D341Med (cell line): ENCODE data around the gene LDLRAD3.

Experiments used
- DNase-seq: peaks from one replicate; pipeline ENCODE4 v3.0.0; 2012; ENCODE audit warnings: low spot score

The LDLRAD3 gene

DNA sequence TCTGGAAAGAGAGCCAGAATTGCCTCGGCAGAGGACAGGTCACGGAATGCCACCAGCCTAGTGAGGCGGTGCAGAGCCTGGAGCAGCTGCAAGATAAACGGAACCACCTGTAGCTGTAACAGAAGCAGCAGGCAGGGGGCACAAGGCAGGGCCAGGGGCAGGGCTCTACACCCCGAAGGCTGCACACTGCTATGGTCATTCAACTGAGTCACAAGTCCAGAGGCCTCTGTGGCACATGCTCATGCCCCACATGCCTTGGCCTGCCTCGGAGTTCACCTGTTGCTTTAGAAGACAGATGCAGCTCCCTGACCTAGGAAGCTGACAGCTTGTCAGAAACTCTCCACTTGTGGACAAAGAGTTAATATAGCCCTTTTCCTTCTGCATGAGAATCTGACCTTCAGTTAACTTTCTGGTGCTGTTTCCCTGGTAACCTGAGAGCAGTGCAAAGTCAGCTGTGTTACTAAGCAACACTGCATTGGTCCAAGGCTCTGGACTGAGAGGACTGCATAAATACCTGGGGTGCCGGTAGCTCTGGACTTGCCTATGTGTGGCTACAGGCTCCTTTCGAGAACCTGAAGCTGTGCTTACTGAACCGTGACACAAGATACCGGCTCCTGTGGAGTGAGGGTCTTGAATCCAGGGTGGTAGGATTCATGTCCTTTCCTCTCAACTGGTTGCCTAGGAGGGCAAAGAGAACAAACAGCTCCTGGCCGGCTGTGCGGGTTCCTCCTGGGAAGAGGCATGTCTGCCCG, 334.8 kb downstream of the LDLRAD3 start:
- DNase-seq = no peak

DNA sequence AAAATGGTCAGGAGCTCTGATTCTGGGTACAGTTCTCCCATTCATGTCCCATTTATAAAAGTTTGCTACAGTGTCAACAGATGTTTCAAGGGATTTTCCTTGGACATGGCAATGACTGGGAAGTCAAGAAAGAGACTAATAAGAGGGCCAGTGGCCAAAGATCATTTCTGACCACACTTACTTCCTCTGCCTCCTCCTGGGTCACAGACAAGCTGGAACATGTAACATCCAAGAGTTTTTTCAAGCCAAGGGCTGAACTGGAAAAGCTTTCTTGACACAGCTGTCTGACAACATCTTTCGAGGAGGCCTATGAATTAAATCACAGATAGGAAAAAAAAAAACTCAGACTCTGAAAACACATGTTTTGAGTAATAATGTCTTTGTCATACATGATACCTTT, 336.7 kb downstream of the LDLRAD3 start:
- no peak for DNase-seq
